HG03442 (cell line): ENCODE measurements around the gene LAMC2.
A peak's percentile ranks its signal among the peaks of the same experiment; 100 is the strongest.
"Not testable (repeated sequence)": the region's sequence is repeated elsewhere in the genome, so short reads cannot be mapped to it uniquely, and the experiment has no call there.

Experiments used
- ATAC-seq: cut with Tn5 transposase; IDR thresholded peaks from one replicate; pipeline ENCODE4 v1.9.1; 2021; ENCODE audit warnings: mild to moderate bottlenecking, moderate library complexity; ENCODE audit not compliant: unreplicated experiment

LAMC2 gene

DNA sequence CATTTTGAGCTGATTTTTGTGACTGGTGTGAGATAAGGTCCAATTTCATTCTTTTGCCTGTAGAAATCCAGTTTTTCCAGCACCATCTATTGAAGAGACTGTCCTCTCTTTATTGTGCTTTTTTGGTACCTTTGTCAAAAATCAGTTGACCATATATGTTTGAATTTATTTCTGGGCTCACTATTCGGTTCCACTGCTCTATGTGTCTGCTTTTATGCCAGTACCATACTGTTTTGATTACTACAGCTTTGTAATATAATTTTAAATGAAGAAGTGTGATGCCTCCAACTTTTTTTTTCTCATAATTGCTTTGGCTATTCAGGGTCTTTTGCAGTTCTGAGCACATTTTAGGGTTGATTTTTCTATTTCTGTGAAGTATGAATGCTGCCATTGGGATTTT, 69.0 kb downstream of the LAMC2 start:
- no peak for ATAC-seq

DNA sequence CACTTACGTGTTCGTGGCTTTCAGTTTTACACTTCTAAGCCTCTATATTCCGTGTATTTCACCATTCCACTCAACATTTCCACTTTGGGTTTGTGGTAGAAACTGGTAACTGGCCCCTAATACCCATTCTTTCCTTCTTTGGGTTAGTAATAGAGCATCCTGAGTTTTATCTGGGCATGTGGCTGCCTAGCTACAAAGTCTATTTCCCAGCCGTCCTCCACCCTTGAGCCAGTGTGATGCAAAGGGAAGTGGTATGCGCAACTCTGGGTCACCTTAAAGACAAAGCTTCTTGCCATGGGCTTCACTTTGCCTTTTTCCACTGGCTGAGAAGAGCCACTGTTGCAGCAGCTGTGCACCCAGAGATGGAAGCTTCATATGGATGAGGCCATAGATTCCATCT, 73.9 kb downstream of the LAMC2 start:
- ATAC-seq: no peak

DNA sequence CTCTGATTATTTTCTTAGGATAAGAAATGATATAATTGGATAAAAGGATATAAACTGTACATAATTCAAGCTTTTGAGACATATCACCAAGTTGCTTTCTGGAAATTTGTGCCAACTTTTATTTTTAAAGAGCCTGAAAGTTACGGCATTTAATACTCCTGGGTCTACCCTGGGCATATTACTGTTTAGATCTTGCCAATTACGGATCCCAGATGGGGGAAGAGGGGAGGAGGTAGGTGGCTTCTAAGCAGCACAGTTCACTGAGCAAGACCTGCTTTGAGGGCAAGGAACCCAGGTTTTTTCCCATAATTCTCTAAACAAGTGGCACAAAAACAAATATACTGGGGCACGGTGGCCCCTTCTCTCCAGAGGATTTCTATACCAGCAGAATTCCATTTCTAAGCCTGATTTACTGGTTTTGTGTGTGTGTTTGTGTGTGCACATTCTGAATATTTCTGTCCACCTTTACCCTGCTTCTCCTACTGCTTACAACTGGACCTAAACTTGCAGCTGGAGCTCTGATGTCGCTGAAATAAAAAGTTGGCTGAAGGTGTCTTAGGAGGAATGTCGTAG, 76.7 kb downstream of the LAMC2 start:
- ATAC-seq: no peak

DNA sequence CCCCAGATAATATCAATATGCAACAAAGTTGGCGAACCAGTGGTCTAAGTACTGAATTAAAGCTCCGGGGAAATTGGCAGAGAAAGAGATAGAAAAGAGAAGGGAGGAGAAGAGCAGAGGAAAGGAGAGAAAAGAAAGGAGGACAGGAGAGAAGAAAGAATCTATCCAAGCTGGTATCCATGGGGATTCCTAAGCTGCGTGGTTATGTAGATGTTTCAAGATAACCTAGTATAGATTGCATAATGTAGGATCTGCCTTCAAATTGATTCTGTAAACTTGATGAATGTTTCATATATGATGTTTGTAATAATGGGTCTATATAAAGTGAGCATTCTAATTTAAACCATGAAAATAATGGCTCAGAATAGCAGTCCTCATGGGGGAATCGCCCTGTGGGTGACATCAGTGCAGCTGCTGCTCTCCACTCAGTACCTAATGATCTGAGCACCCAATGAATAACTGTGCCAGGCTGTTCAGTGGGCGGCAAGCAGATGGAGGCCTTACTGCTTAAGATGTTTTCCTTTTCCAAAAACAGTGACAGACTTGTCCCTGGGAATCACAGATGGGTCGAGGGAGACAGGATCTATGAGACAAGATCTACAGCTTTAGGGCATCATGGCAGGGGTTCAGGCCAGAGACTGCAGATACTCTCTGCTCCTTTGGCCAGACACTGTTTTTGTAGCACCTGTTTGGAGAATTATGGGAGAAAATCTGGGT, 78.0 kb downstream of the LAMC2 start:
- ATAC-seq: no peak

DNA sequence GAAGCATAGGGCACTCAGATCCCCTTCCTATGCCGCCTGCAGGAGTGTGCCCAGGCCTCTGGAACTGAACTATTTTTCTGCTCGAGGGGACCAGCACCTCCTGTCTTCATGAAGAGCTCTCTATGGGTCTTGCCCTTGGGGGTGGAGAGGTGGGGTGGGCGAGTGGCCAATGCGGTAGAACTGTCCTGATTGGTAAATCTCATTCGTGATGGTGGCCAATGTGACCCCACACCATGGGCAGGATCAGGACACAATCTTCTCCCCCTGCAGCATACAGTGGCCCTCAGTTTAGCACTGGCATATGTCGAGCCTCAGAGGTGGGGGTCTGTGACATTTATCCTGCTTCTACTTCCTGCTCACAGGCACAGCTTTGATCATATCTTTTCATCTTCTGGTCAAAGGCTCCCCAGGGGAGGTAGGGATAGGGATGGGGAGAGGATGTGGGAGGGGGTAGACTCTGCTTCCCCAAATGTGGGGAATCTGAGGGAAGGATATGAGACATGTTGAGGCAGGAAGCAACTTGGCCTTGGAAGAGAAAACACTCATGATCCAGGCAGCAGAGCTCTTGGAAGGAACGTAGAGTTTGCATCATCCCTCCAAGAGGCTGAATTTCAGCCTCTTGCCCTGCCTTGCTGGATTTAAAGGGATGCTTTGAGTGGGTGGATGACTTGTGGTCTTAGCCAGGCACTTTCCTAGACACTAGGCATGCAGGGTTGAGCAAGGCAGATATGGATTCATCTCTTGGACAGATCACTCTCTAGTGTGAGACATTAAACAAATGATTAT, 81.8 kb downstream of the LAMC2 start:
- no peak for ATAC-seq

DNA sequence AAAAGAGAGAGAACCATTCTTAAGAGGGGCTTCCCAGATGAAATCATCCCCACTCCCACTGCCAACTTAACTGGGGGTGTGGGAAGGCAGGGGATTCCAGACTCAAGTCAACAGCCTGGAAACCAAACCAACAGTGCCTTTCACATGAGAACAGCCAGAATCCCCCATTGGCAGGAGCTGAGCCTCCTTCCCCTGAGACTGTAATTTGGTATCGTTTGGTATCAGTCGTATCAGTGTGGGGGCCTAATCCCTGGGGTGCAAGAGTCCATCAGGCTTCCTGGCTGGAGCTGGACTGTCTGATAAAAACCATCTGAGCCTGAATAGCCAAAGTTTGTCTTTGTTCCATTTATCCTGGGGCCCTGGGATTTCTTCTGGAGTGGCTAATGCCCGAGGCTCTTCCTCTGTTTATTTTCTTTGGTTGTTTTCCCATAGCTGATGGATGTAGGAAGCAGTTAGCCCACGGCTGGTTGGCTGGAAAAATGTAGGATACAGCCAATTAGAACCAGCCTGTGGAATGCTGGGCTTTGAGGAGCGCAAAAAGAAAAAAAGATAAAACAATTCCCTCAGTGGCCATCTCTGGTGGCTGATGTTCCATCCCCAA, 84.6 kb downstream of the LAMC2 start:
- no peak for ATAC-seq

DNA sequence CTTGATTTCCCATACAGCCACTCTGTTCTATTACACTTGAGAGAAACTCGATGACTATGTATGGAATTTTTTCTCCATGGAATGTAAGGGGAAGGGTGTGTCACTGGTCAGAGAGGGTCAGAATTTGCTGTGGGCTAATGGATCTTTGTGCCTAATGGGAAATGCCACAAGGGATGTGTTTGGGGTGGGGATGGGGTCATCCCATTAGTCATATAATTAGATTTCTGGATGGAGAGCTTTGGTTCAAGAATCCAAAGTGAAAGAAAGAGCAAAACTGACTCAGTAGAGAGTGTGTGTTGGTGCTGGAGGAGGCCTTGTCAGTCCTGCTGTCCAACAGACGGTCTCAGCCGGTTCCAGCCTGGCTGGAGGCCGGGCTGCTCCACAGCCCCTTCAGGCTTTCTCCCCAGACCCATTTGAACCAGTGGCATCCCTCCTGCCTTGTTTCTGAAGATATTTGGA, 86.4 kb downstream of the LAMC2 start:
- ATAC-seq: no peak

DNA sequence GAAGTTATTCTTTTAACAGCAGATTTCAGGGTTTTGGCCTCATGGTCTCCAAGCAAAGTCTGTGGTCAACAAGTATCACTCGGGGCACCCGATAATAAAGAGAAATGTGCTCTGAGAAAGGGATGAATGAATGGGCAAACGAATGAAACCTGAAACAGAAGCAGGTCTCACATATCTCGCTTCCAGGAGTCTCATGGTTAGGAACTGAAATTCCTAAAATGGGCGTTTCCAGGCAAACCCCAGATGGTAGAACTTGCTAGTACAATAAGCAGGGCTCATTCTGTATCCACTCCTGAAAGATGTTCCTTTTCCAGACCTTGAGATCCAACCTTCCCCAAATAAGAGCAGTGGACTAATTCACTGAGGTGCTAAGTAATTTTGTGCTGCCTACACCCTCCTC, 87.2 kb downstream of the LAMC2 start:
- no peak for ATAC-seq

DNA sequence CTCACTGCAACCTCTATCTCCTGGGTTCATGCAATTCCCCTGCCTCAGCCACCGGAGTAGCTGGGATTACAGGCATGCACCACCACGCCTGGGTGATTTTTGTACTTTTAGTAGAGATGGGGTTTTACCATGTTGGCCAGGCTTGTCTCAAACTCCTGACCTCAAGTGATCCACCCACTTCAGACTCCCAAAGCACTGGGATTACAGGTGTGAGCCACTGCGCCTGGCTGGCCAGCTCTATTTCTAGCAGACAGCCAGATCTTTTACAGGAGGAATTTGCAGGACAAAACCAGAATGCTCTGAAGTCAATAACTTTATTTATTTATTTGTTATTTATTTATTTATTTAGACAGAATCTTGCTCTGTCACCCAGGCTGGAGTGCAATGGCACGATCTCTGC, 87.9 kb downstream of the LAMC2 start:
- not testable (repeated sequence) for ATAC-seq

DNA sequence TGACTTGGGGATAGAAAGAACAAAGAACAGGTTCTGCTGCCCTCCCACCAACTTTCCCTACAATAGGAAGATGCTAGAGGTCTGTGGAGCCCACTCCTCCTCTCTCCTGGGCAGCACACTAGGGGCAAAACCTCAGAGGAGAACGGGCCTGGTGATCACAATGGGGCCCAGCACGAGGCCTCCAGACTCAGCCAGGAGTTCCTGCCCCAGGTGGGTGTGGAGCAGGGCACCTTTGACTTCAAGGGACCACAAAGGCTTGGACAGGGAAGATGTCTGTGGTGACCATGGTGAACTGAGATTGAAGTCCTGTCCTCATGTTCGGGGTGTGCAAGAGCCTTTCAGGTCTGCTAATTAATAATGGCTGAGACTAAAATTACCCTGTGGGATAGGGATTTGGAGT, 88.8 kb downstream of the LAMC2 start:
- no peak for ATAC-seq

DNA sequence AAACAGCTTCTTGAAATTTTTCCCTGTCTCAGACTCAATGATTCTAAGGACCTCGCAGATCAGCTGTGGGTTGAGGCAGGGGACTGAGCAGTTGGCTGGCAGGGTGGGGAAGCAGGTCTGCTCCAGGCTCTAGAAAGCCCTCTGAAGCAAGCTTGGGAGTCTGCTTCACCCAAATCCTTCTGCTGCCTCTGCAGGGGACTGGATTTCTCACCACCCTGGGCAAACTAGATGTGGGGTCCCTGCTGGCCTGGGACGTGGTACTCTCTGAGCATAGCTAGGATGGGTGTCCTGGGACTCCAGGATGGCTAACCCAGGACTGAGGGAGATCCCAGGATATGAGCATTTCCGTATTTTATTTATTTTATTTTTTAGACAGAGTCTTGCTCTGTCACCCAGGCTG, 89.3 kb downstream of the LAMC2 start:
- no peak for ATAC-seq

DNA sequence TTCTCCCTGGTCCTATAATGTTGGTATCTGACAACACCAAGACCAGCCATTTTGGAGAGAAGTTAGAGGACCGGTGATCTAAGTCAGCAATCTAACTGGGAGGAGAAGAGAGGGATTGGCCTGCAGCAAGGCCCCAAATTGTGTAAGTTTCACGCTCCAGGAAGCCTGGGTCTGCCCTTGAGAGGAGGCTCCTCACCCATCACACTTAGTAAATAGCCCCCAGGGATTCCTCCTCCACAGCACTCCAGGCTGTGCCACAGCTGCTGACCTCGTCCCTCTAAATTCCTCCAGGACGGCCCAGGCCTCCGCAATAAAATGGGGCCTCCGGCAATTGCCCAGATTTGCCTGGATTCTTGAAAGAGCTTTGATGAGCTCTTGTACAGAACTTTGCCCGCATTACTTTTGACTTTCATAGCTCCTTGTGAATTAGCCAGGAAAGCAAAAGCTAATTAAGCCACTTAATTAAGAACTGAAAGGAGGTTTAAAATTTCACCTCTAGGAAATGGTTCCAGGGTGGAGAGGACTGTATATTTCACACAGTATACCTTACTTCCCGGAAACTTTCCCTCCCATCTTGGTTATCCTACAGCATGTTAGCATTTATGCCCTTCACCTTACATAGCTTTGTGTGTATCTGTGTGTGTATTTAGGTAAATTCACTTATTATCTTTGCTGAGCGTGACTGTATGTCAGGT, 90.5 kb downstream of the LAMC2 start:
- ATAC-seq: no peak

DNA sequence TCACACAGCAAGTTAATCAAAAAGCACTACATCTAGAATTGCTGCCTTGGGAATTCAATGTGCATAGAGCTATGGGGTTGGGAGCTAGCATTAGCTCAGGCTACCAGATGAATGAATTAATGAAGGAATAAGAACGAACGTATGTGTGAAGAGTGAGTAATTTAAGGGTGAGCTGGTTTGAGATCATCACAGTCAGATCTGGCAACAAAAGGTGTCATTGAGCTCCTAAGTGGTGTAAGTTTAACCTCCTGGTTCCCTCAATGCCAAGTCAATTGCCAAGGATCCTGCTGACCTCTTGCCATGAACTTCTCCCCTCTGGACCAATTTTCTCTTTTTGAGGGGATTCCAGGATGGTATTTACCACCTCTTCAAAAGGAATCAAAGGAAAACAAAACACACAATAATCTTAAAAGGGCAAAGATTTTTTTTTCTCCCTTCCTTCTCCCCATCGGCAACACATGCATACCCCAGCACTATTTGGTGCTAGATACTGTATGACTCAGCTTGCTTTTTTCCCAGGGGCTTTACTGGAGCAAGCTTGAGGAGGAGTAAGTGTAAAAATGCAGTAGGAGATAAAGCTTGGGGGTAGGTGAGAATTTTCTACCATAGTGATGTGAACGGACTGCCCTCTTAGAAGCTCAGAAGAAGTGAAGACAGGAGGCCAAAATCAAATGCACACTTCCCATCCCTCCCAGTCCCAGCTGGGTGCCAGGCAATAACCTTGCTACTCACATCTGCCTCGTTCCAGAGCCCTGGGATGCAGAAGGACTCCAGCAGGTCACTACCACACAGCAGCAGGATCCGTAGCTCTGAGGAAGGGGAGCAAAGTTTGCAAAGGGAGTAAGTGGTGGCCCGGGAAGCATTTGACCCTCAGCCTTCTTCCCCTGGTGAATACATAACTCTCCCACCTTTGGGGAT, 92.0 kb downstream of the LAMC2 start:
- ATAC-seq: no peak

DNA sequence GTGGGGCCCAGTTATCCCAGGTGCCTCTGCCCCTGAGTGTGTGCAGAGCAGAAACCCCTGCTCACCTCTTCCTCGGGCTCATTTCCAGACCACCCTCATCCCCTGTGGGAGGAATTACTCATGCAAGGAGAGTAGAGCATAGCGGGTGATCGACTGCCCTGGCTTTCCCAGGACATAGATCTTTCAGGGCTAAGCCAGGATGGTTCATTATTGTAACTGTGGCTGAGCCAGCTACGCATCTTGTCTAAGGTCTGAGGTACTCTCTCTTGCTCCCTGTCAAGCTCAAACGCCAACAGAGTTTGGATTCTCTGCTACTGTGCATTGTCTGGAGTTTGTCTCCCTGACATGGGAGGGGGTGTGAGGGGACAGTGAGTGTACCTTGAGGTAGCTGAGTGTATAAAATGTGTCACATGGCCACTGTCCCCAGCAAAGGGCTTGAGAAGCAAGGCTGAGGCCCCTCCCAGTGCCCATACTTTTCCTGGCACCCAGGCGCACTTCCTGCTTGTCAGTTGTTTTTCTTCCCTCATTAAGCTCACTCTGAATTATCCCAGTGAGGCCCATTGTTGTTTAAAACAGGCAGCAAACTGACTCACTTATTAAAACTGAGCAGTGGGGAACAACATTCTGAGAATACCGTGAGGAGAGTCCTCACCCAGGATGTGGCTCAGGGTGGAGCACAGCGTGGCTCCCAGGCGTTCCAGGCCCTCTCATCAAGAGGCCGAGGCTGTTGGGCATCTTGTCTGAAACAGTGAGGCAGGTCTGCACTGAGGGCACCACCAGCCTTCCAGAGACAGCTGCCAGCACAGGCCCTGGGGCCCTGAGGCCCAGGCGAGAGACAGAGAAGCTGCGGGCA, 92.9 kb downstream of the LAMC2 start:
- no peak for ATAC-seq

DNA sequence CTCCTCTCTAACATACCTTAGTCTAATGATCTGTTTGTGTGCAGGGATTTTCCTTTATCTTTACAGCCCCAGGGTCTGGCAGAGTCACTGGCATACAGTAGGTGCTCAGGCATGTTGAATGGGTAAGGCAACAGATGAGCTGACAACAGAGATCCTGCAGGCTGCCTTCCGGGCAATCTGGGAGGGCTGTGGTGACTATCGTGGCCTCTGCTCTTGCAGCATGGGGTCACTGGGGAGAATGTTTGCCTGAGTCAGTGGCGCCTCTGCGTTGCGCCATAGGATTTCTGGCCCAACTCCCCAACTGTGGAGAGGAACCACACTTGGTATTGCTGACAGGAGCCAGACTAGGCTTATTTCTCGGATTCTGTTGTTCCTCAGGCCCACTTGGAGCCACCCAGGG, 93.8 kb downstream of the LAMC2 start:
- no peak for ATAC-seq

DNA sequence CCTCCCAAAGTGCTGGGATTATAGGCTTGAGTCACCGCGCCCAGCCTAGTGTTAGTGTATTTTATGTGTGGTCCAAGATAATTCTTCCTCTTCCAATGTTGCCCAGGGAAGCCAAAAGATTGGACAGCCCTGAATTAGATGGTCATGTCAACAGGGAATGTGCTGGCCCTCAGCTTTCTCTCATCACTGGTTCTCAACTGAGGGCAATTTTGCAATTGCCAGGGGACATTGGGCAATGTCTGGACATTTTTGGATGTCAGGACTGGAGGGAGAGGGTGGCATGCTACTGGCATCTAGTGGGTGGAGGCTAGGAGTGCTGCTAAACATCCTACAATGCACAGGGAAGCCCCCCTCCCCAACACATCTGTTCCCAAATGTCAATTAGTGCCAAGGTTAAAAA, 95.0 kb downstream of the LAMC2 start:
- no peak for ATAC-seq

DNA sequence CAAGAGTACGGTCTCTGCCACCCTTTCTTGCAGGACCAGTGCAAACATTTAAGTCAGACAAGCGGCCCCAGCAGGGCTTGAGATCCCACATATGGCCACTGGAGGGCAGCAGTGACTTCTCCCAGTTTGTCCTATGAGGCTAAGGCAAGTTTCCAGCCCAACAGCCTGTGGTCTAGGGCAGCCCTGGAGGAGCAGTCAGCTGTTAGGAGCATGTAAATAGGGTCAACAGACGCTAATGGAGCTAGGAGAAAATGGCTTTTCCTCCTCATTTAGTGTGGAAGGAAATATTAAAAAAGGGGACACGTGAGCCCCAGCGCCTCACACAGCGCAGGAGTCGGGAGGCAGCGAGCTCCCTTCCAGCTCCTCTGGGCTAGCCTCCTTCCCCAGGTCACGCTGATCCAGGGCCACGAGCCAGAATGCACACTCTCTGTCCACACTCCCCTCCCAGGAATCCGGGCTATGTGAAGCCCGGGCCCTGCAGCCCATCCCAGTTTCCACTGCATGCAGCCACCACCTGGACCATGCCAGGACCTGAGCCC, 95.6 kb downstream of the LAMC2 start:
- peak; percentile 72 for ATAC-seq

DNA sequence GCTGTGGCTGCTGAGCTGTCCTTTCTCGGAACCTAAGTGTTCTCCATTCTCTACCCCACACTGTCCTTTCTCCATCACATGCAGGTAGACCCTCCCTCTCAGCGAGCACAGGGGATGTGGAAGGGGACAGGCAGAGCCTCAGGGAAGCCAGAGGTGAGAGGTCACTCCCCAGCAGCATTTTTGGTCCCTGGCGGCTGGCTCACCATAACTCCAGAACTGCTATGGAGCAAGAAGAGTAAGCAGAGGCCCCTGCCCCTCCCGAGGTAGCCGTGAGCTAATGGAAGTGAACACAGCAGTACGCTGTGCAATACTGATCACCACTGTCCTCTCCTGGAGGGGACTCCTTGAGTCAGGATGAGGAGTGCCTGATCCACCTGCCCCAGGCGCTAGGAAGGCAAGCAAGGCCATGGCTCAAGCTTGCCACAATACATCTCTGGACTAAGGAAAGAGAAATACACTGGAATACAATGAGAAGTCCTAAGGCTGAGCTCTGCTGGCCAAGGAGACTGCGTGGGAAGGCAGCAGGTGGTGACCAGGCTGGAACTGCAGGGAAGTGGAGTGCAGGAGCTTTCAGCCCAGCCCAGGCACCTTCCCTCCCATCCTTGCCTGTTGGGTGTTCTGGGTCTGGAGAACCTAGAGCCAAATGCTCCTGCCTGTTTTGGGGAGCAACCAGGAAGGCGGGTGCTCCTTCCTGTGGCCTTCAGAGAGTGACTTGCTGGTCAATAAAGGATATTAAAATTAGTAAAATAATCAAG, 96.2 kb downstream of the LAMC2 start:
- no peak for ATAC-seq
